SU-DHL-6 (cell line): ENCODE data around the gene DDAH2.
A peak's percentile ranks its signal among the peaks of the same experiment; 100 is the strongest.

Experiments
- H2AFZ ChIP-seq: fragments of 200-600 bp; sonication (generic); 2 replicates; pipeline ENCODE4 v1.6.1; 2014; ENCODE audit warnings: low read depth, mild to moderate bottlenecking, moderate library complexity, mixed read lengths, antibody characterized with exemption, low read length; ENCODE audit not compliant: severe bottlenecking
- H3F3A ChIP-seq: fragments of 200-600 bp; shearing (Covaris generic); 2 replicates; pipeline ENCODE4 v1.6.0; 2016; ENCODE audit warnings: antibody characterized with exemption, mild to moderate bottlenecking; ENCODE audit not compliant: insufficient read depth
- H3K27ac ChIP-seq: fragments of 200-600 bp; sonication (generic); 2 replicates; pipeline ENCODE4 v1.5.1; 2016; ENCODE audit warnings: low read depth, mild to moderate bottlenecking, low read length, moderate library complexity, mixed read lengths
- H3K27me3 ChIP-seq: fragments of 200-600 bp; sonication (generic), shearing (Covaris generic); 2 replicates; pipeline ENCODE4 v1.6.0; 2014; ENCODE audit warnings: mild to moderate bottlenecking, low read length
- H3K36me3 ChIP-seq: fragments of 200-600 bp; sonication (generic); 2 replicates; pipeline ENCODE4 v1.6.1; 2014; ENCODE audit warnings: mild to moderate bottlenecking, low read length, mixed read lengths
- H3K4me2 ChIP-seq: fragments of 300-600, 200-600 bp; shearing (Covaris generic), sonication (generic); 2 replicates; pipeline ENCODE4 v1.6.0; 2014; ENCODE audit warnings: low read length, low read depth, mild to moderate bottlenecking; ENCODE audit not compliant: poor library complexity, severe bottlenecking
- H3K4me3 ChIP-seq: fragments of 200-600 bp; sonication (generic); 2 replicates; pipeline ENCODE4 v1.5.1; 2014; ENCODE audit warnings: antibody characterized with exemption, low read length, mild to moderate bottlenecking, mixed read lengths; ENCODE audit not compliant: insufficient read depth, poor library complexity, severe bottlenecking
- H3K79me2 ChIP-seq: fragments of 200-600 bp; sonication (generic); 2 replicates; pipeline ENCODE4 v1.6.1; 2014; ENCODE audit warnings: mild to moderate bottlenecking, low read length, moderate library complexity; ENCODE audit not compliant: insufficient read depth
- H3K9ac ChIP-seq: fragments of 200-600 bp; sonication (generic); 2 replicates; pipeline ENCODE4 v1.7.0; 2014; ENCODE audit warnings: mild to moderate bottlenecking, low read length
- H3K9me2 ChIP-seq: fragments of 200-600 bp; sonication (generic); replicated peaks from 2 replicates; pipeline ENCODE4 v1.6.1; 2014; ENCODE audit warnings: low read length; ENCODE audit not compliant: insufficient read depth
- H3K9me3 ChIP-seq: fragments of 200-600 bp; sonication (generic); 2 replicates; pipeline ENCODE4 v1.6.1; 2014; ENCODE audit warnings: low read length, mixed read lengths; ENCODE audit not compliant: insufficient read depth
- H4K20me1 ChIP-seq: fragments of 200-600 bp; sonication (generic); 2 replicates; pipeline ENCODE4 v1.6.1; 2014; ENCODE audit warnings: low read depth, mild to moderate bottlenecking, antibody characterized with exemption, low read length, moderate library complexity, mixed read lengths
- EZH2phosphoT487 ChIP-seq: fragments of 200-600 bp; sonication (generic), shearing (Covaris generic); conservative IDR thresholded peaks from 2 replicates; pipeline ENCODE4 v1.6.1; 2018; ENCODE audit warnings: mild to moderate bottlenecking, antibody characterized with exemption, low read length, moderate library complexity, mixed read lengths
- TF ChIP-seq, protein P1 (sequence below): fragments of 200-600 bp; sonication (generic); IDR thresholded peaks from one replicate; pipeline ENCODE4 v1.5.1; 2017; ENCODE audit warnings: antibody characterized with exemption, mild to moderate bottlenecking, low read length, moderate library complexity; ENCODE audit not compliant: insufficient read depth, poor library complexity, severe bottlenecking

Gene DDAH2, protein sequence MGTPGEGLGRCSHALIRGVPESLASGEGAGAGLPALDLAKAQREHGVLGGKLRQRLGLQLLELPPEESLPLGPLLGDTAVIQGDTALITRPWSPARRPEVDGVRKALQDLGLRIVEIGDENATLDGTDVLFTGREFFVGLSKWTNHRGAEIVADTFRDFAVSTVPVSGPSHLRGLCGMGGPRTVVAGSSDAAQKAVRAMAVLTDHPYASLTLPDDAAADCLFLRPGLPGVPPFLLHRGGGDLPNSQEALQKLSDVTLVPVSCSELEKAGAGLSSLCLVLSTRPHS

DNA sequence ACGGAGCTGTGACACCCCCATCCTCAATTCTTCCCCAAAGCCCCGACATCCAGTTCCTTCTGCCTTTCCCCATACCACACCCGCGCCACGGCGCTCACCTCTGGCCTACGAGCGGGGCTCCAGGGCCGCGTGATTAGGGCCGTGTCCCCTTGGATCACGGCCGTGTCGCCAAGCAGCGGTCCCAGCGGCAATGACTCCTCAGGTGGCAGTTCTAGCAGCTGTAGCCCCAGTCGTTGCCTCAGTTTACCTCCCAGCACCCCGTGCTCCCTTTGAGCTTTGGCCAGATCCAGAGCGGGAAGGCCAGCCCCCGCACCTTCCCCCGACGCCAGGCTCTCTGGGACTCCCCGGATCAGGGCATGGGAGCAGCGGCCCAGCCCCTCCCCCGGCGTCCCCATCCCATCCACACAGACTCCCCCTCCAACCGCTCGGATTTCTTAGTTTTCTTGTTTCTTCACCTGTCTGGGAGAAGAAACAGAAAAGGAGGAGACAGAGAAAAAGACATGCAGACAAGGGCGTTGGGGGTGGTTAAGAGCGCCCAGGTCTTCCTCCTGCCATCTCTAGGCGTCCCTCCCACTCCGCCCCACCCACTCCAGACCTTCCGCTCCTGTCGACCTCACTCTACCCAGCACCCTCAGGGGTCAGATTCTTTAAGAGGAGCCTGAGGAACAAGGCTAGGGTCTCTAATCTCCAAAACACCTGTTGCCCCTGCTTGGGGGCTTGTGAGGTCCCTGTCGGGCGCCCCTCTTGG is at the start of gene DDAH2:
TSS of gene DDAH2 (minus strand) at position 533 of the 748 bp plus-strand sequence. CDS start at position 395, 138 bp downstream.
- H3K4me3 ChIP-seq = peak within 1 kb of the TSS; percentile 63
- H3K27me3 ChIP-seq = no peaks in the 10 kb centered on the region
- TF ChIP-seq EZH2phosphoT487 = no peak
- TF ChIP-seq, protein P1, sequence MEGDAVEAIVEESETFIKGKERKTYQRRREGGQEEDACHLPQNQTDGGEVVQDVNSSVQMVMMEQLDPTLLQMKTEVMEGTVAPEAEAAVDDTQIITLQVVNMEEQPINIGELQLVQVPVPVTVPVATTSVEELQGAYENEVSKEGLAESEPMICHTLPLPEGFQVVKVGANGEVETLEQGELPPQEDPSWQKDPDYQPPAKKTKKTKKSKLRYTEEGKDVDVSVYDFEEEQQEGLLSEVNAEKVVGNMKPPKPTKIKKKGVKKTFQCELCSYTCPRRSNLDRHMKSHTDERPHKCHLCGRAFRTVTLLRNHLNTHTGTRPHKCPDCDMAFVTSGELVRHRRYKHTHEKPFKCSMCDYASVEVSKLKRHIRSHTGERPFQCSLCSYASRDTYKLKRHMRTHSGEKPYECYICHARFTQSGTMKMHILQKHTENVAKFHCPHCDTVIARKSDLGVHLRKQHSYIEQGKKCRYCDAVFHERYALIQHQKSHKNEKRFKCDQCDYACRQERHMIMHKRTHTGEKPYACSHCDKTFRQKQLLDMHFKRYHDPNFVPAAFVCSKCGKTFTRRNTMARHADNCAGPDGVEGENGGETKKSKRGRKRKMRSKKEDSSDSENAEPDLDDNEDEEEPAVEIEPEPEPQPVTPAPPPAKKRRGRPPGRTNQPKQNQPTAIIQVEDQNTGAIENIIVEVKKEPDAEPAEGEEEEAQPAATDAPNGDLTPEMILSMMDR = peak; percentile 100
- no peaks in the 10 kb centered on the region for H3K79me2 ChIP-seq
- H3F3A ChIP-seq = peaks cover 30% of the 10 kb centered on the region
- H3K36me3 ChIP-seq = peaks cover 18% of the 10 kb centered on the region; the same call in 1 of the 2 replicates
- peak within 1 kb of the TSS; percentile 55 for H3K9ac ChIP-seq
- H2AFZ ChIP-seq = peak within 1 kb of the TSS; percentile 27
- no peaks in the 10 kb centered on the region for H3K9me2 ChIP-seq
- H4K20me1 ChIP-seq = no peaks in the 10 kb centered on the region
- peak within 1 kb of the TSS; percentile 73 for H3K4me2 ChIP-seq
- peak within 1 kb of the TSS; percentile 20 for H3K27ac ChIP-seq
- H3K9me3 ChIP-seq = no peaks in the 10 kb centered on the region

DNA sequence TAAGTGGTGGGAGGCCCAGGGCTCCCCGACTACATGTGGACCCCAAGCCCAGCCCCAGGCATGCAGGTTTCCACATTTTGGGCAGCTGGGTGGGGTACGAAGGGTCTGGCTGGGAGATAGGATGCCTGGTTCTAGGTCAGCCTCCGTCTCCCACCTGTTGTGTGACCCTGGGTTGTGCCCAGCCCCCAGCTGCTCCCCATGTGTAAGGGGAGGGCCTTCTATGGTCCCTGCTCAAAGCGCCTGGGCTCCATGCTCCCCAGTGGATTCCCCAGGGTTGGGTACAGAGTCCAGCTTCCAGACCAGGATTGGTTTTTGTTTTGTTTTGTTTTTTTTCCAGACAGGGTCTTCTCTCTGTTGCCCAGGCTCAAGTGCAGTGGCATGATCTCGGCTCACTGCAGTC is 49.1 kb upstream of the DDAH2 start:
- no peak overlapping the region for H3K4me2 ChIP-seq
- no peak overlapping the region for H3K27ac ChIP-seq

DNA sequence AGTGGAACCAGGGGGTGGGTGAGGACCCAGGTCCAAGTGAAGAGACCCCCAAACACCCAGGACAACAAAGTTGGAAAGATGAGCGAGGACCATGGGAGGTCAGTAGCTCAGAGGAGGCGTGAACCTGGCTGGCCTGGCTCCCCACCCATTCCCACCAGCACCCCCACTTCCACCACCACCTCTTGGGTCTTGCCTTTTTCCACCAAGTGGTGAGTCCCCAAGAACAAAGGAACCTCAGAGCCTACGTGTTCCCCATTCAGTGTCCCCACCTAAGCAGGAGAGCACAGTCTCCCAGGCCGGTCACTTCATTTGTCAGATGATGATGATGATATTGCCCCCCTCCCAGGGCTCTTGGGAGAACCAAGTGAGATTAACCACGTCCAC is 48.6 kb upstream of the DDAH2 start:
- Histone ChIP-seq H3K4me2 (no peak overlapping the region), H3K79me2 (no peaks in the 10 kb centered on the region), H3K9ac (no peak overlapping the region), H3K27ac (no peak overlapping the region), H3K4me3 (no peak overlapping the region), H3K36me3 (no peaks in the 10 kb centered on the region), H3F3A (no peaks in the 10 kb centered on the region; the same call in 1 of the 2 replicates), H3K27me3 (no peaks in the 10 kb centered on the region), H3K9me3 (no peaks in the 10 kb centered on the region), H4K20me1 (no peaks in the 10 kb centered on the region), H2AFZ (no peak overlapping the region), H3K9me2 (no peaks in the 10 kb centered on the region)
- TF ChIP-seq EZH2phosphoT487 = no peak
- TF ChIP-seq, protein P1 = no peak

More for the DNA sequence above, 49.1 kb upstream of the DDAH2 start:
- H3F3A ChIP-seq = no peaks in the 10 kb centered on the region; the same call in 1 of the 2 replicates
- no peaks in the 10 kb centered on the region for H3K9me2 ChIP-seq
- no peaks in the 10 kb centered on the region for H4K20me1 ChIP-seq
- no peak overlapping the region for H3K4me3 ChIP-seq
- no peak overlapping the region for H3K9ac ChIP-seq
- H3K36me3 ChIP-seq = no peaks in the 10 kb centered on the region
- no peak for TF ChIP-seq EZH2phosphoT487
- TF ChIP-seq, protein P1 = no peak
- H3K27me3 ChIP-seq = no peaks in the 10 kb centered on the region
- H3K79me2 ChIP-seq = no peaks in the 10 kb centered on the region
- H3K9me3 ChIP-seq = no peaks in the 10 kb centered on the region
- no peak overlapping the region for H2AFZ ChIP-seq
